Cardiac muscle cell (in vitro differentiated cells and primary cell): ENCODE results near the gene CMTM7. TPM values are rescaled to one million over a fixed set of nuclear protein-coding genes. Genes with fewer than 3 reads are reported as not detected.
A peak's percentile ranks its signal among the peaks of the same experiment; 100 is the strongest.

ENCODE experiments used
- DNase-seq, 2 donors: peaks; one replicate each; pipeline versions ENCODE4 v3.0.0 to v3.0.0-alpha.2; 2010 to 2017; ENCODE audit warnings: low read depth in 1 of 2, low spot score in 1 of 2
- H3K27ac ChIP-seq: fragments of 200-600 bp; sonication (generic); 2 replicates; pipeline ENCODE4 v1.5.1; 2016
- H3K27me3 ChIP-seq: fragments of 200-600 bp; sonication (generic); 2 replicates; pipeline ENCODE4 v1.6.0; 2016; ENCODE audit warnings: control low read depth
- H3K36me3 ChIP-seq: fragments of 200-600 bp; sonication (generic); 2 replicates; pipeline ENCODE4 v1.5.1; 2016; ENCODE audit warnings: control low read depth
- H3K4me1 ChIP-seq: fragments of 200-600 bp; sonication (generic); 2 replicates; pipeline ENCODE4 v1.8.1; 2017; ENCODE audit warnings: low read depth, mild to moderate bottlenecking, mixed run types
- H3K4me3 ChIP-seq: fragments of 200-600 bp; sonication (generic); 2 replicates; pipeline ENCODE4 v1.5.1; 2016; ENCODE audit warnings: mild to moderate bottlenecking
- H3K9me3 ChIP-seq: fragments of 200-600 bp; sonication (generic); 2 replicates; pipeline ENCODE4 v1.5.1; 2017; ENCODE audit warnings: low read depth, mild to moderate bottlenecking, control low read depth
- polyA plus RNA-seq: library from polyadenylated mRNA; unstranded; fragments of >200 nt; fragmentation: Nextera tagmentation; extraction: Ambion mirVana; gene quantifications from 2 replicates; pipeline ENCODE4 v1.2.1, GENCODE V29; 2016
- total RNA-seq: library from RNA; depleted of rRNA; stranded (reverse); fragments of >200 nt; gene quantifications from 2 replicates; pipeline ENCODE4 v1.2.3, GENCODE V29; 2016
- TF ChIP-seq, protein P1 (sequence below): IDR thresholded peaks from 2 replicates; pipeline ENCODE4 v1.5.1; 2012; ENCODE audit warnings: low read depth, mild to moderate bottlenecking, low read length

Gene CMTM7
- total and polyA plus RNA-seq, 2 experiments from 2014 or later: 24.2 to 42.4 TPM

DNA sequence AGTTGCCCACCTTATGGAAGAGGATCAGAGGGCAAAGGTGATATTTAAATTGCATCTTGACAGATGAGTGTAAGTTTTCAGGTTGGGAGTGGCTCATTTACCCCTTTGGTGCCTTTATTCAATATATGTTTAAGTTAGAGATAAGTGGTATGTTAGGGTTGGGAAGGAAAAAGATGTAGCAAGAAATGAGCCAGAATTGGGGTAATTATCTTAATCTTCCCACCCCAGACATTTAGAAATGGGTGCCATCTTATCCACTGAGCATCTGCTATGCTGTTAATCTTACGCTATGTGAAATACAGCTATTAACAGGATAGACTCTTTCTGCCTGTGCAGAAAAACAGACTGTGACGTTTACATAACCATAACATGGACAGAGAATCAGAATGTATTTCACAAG, 6.3 kb downstream of the CMTM7 start:
- no peak overlapping the region for H3K27ac ChIP-seq
- TF ChIP-seq, protein P1, sequence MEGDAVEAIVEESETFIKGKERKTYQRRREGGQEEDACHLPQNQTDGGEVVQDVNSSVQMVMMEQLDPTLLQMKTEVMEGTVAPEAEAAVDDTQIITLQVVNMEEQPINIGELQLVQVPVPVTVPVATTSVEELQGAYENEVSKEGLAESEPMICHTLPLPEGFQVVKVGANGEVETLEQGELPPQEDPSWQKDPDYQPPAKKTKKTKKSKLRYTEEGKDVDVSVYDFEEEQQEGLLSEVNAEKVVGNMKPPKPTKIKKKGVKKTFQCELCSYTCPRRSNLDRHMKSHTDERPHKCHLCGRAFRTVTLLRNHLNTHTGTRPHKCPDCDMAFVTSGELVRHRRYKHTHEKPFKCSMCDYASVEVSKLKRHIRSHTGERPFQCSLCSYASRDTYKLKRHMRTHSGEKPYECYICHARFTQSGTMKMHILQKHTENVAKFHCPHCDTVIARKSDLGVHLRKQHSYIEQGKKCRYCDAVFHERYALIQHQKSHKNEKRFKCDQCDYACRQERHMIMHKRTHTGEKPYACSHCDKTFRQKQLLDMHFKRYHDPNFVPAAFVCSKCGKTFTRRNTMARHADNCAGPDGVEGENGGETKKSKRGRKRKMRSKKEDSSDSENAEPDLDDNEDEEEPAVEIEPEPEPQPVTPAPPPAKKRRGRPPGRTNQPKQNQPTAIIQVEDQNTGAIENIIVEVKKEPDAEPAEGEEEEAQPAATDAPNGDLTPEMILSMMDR: no peak
- no peak for DNase-seq
- no peaks in the 10 kb centered on the region for H3K36me3 ChIP-seq
- no peaks in the 10 kb centered on the region for H3K9me3 ChIP-seq
- H3K4me1 ChIP-seq: peaks cover 5% of the 10 kb centered on the region
- no peak overlapping the region for H3K4me3 ChIP-seq
- H3K27me3 ChIP-seq: no peaks in the 10 kb centered on the region

DNA sequence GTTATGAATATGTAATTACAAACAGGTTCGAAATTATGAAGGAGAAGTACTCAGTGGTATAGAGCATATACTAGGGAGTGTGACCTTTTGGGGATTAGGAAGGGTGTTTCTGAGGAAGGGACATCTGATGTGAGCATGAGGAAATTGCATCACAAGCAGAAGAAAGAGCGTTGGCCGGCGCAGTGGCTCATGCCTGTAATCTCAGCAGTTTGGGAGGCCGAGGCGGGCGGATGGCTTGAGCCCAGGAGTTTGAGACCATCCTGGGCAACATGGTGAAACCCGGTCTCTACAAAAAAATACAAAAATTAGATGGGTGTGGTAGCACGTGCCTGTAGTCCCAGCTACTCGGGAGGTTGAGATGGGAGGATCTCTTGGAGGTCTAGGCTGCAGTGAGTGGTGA, 6.9 kb downstream of the CMTM7 start:
- Histone ChIP-seq H3K9me3 (no peaks in the 10 kb centered on the region), H3K4me3 (no peak overlapping the region), H3K36me3 (no peaks in the 10 kb centered on the region), H3K27me3 (no peaks in the 10 kb centered on the region), H3K27ac (no peak overlapping the region), H3K4me1 (peaks cover 5% of the 10 kb centered on the region)
- TF ChIP-seq, protein P1: no peak
- DNase-seq: peak in 1 of 2 donors; percentile 51

GRCh38 chr3:32399030-32399620, 7.5 kb downstream of the CMTM7 start:
- DNase-seq: peak; percentile 68 to 75
- Histone ChIP-seq H3K27me3 (no peaks in the 10 kb centered on the region), H3K9me3 (no peaks in the 10 kb centered on the region), H3K36me3 (no peaks in the 10 kb centered on the region), H3K4me3 (no peak overlapping the region), H3K4me1 (peaks cover 5% of the 10 kb centered on the region), H3K27ac (no peak overlapping the region)
- TF ChIP-seq, protein P1: peak; percentile 63

DNA sequence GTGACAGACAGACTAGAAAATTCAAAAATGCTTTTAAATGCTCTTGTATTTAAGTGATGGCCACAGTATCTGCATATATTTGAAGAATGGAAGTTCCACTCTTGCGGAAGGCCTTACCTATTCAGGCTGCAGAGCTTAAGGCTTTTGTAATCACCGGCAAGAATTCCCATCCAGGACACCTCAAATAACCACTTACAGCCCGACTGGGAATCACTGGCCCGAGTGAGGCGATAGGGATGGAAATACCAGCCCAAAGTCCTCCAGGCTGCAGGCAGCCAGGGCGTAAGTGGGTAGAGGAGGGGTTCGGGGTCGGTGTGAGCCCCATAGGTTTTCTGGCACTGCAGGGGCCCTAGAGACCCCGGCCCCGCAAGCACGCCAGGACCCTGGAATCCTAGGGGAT, 9.5 kb downstream of the CMTM7 start:
- Histone ChIP-seq H3K4me1 (peaks cover 5% of the 10 kb centered on the region), H3K27ac (peak overlapping the region; percentile 18), H3K4me3 (peak overlapping the region; percentile 8), H3K9me3 (no peaks in the 10 kb centered on the region), H3K36me3 (no peaks in the 10 kb centered on the region), H3K27me3 (no peaks in the 10 kb centered on the region)
- no peak for DNase-seq
- TF ChIP-seq, protein P1: no peak

- H3K27ac ChIP-seq: peak overlapping the region; percentile 18
- TF ChIP-seq, protein P1: no peak
- H3K4me3 ChIP-seq: peak overlapping the region; percentile 8
- no peaks in the 10 kb centered on the region for H3K27me3 ChIP-seq
- H3K4me1 ChIP-seq: peaks cover 5% of the 10 kb centered on the region
- H3K9me3 ChIP-seq: no peaks in the 10 kb centered on the region
- peak; percentile 49 to 88 for DNase-seq
- no peaks in the 10 kb centered on the region for H3K36me3 ChIP-seq
These were observed 10.0 kb downstream of the CMTM7 start for GRCh38 chr3:32401556-32402081.
